ENCODE data around the gene ATG7. TPM values are rescaled to one million over a fixed set of nuclear protein-coding genes. Genes with fewer than 3 reads are reported as not detected.

ATG7 gene
- total RNA-seq, 2 experiments from 2014 or later, result 21.7 to 28.4 TPM

DNA sequence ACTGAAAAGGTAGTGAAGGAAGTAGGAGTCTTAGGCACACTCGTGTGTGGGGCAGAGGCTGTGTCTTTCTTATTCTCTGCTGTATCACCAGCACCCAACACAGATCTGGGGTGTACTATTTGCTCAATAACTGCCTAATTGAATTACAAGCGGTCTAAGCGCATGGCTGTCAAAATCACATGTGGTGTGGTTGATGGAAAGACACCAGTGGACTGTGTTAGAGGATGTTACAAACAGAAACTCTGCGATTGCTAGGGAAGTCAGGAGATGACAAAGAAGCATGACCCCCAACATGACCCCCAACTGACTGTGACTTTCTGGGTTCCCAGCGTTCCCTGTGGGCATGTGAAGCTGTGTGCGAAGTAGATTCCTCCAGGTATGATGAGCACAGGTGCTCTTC, 32.0 kb downstream of the ATG7 start:
- no peaks in the 10 kb centered on the region for H3K9me2 ChIP-seq (ENCODE audit: insufficient read depth, low read length)
- H3K27ac ChIP-seq (ENCODE audit: low read depth, low read length, poor library complexity, severe bottlenecking), result no peak overlapping the region
- H3K36me3 ChIP-seq (ENCODE audit: insufficient read depth, low read length), result peaks cover 51% of the 10 kb centered on the region
- POLR2A ChIA-PET, result no interaction called here
- H3K79me2 ChIP-seq (ENCODE audit: insufficient read depth, low read depth, low read length), result no peaks in the 10 kb centered on the region
- H4K20me1 ChIP-seq (ENCODE audit: insufficient read depth, low read length), result no peaks in the 10 kb centered on the region; the same call in 1 of the 2 replicates
- no peaks in the 10 kb centered on the region for H3K4me1 ChIP-seq (ENCODE audit: insufficient read depth, low read length, poor library complexity, severe bottlenecking)
- no peaks in the 10 kb centered on the region for H3K9me3 ChIP-seq (ENCODE audit: low read length)
- no peak overlapping the region for H2AFZ ChIP-seq (ENCODE audit: low read length)
- intact Hi-C loops (cut with micrococcal nuclease; ENCODE audit: unreplicated experiment), result no loop called here
- H3K4me3 ChIP-seq (ENCODE audit: low read depth, low read length, poor library complexity, severe bottlenecking), result no peak overlapping the region
- TF ChIP-seq, protein P1, sequence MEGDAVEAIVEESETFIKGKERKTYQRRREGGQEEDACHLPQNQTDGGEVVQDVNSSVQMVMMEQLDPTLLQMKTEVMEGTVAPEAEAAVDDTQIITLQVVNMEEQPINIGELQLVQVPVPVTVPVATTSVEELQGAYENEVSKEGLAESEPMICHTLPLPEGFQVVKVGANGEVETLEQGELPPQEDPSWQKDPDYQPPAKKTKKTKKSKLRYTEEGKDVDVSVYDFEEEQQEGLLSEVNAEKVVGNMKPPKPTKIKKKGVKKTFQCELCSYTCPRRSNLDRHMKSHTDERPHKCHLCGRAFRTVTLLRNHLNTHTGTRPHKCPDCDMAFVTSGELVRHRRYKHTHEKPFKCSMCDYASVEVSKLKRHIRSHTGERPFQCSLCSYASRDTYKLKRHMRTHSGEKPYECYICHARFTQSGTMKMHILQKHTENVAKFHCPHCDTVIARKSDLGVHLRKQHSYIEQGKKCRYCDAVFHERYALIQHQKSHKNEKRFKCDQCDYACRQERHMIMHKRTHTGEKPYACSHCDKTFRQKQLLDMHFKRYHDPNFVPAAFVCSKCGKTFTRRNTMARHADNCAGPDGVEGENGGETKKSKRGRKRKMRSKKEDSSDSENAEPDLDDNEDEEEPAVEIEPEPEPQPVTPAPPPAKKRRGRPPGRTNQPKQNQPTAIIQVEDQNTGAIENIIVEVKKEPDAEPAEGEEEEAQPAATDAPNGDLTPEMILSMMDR (conservative IDR thresholded peaks at IDR 0.05; ENCODE audit: low read length), result no peak
- no peak for TF ChIP-seq EZH2phosphoT487 (IDR thresholded peaks at IDR 0.05; ENCODE audit: borderline replicate concordance, low read depth, low read length)
- no peak overlapping the region for H3K4me2 ChIP-seq (ENCODE audit: low read length)
- no peak for DNase-seq (ENCODE audit: low spot score)
- no TSS peak for BruUV-seq (replicated peaks)
- CTCF ChIA-PET (ENCODE audit: unreplicated experiment), result no interaction called here

DNA sequence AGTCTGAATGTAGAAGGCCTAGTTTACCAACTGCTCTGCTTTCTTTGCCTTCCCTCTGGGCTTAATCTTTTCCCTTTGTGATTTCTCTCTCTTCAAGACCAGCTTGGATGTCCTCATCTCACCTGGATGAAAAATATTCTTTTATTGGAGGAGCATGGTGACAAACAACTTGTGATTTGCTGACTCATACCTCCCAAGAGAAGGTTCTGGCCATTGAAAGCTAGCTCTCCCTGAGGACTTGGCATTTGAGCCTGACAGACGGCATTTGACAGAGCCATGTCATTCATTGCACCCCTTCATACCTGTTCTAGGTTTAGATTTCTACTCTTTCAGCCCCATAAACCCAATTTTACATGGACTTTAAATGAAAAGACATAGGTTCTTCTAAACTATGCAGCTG, 33.3 kb downstream of the ATG7 start:
- H4K20me1 ChIP-seq (ENCODE audit: insufficient read depth, low read length), result no peaks in the 10 kb centered on the region; the same call in 1 of the 2 replicates
- no peaks in the 10 kb centered on the region for H3K9me2 ChIP-seq (ENCODE audit: insufficient read depth, low read length)
- H3K79me2 ChIP-seq (ENCODE audit: insufficient read depth, low read depth, low read length), result no peaks in the 10 kb centered on the region
- POLR2A ChIA-PET, result no interaction called here
- H3K36me3 ChIP-seq (ENCODE audit: insufficient read depth, low read length), result peaks cover 46% of the 10 kb centered on the region
- no peaks in the 10 kb centered on the region for H3K9me3 ChIP-seq (ENCODE audit: low read length)
- no peak for DNase-seq (ENCODE audit: low spot score)
- no TSS peak for BruUV-seq (replicated peaks)
- no peak overlapping the region for H2AFZ ChIP-seq (ENCODE audit: low read length)
- H3K4me3 ChIP-seq (ENCODE audit: low read depth, low read length, poor library complexity, severe bottlenecking), result no peak overlapping the region
- H3K27ac ChIP-seq (ENCODE audit: low read depth, low read length, poor library complexity, severe bottlenecking), result no peak overlapping the region
- no peaks in the 10 kb centered on the region for H3K4me1 ChIP-seq (ENCODE audit: insufficient read depth, low read length, poor library complexity, severe bottlenecking)
- intact Hi-C loops (cut with micrococcal nuclease; ENCODE audit: unreplicated experiment), result no loop called here
- TF ChIP-seq, protein P1 (conservative IDR thresholded peaks at IDR 0.05; ENCODE audit: low read length), result no peak
- no peak for TF ChIP-seq EZH2phosphoT487 (IDR thresholded peaks at IDR 0.05; ENCODE audit: borderline replicate concordance, low read depth, low read length)
- CTCF ChIA-PET (ENCODE audit: unreplicated experiment), result no interaction called here
- H3K4me2 ChIP-seq (ENCODE audit: low read length), result no peak overlapping the region

GRCh38 chr3:11306817-11307589, 34.8 kb downstream of the ATG7 start:
- ChIA-PET POLR2A (no interaction called here), CTCF (ENCODE audit: unreplicated experiment) (no interaction called here)
- TF ChIP-seq, protein P1 (conservative IDR thresholded peaks at IDR 0.05; ENCODE audit: low read length), result no peak
- no peak for TF ChIP-seq EZH2phosphoT487 (IDR thresholded peaks at IDR 0.05; ENCODE audit: borderline replicate concordance, low read depth, low read length)
- DNase-seq (ENCODE audit: low spot score), result no peak
- Histone ChIP-seq H3K4me2 (ENCODE audit: low read length) (no peak overlapping the region), H3K4me3 (ENCODE audit: low read depth, low read length, poor library complexity, severe bottlenecking) (no peak overlapping the region), H3K4me1 (ENCODE audit: insufficient read depth, low read length, poor library complexity, severe bottlenecking) (no peaks in the 10 kb centered on the region), H3K9me3 (ENCODE audit: low read length) (no peaks in the 10 kb centered on the region), H3K36me3 (ENCODE audit: insufficient read depth, low read length) (peaks cover 52% of the 10 kb centered on the region), H4K20me1 (ENCODE audit: insufficient read depth, low read length) (no peaks in the 10 kb centered on the region; the same call in 1 of the 2 replicates), H3K27ac (ENCODE audit: low read depth, low read length, poor library complexity, severe bottlenecking) (no peak overlapping the region), H3K79me2 (ENCODE audit: insufficient read depth, low read depth, low read length) (no peaks in the 10 kb centered on the region), H2AFZ (ENCODE audit: low read length) (no peak overlapping the region), H3K9me2 (ENCODE audit: insufficient read depth, low read length) (no peaks in the 10 kb centered on the region)
- intact Hi-C loops (cut with micrococcal nuclease; ENCODE audit: unreplicated experiment), result no loop called here
- no TSS peak for BruUV-seq (replicated peaks)

Data from OCI-LY7 (cell line).